ENCODE data around the gene FTHL17.

The FTHL17 gene

DNA sequence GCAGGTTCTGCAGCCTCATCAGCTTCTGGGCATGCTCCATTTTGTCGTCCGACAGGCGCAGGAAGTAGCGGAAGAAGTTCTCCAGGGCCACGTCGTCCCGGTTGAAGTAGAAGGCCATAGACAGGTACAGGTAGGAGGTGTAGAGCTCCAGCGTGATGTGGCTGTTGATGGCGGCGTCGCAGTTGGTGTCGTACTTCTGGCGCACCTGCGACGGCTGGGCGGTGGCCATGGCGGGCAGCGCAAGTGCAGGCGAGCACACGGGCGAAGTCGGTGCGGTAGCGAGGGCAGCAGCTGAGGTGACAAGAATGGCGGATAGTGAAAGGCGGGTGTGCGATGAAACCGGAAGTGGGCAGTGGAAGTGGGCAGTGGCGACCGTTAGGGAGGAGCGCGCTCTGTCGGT lies at the start of gene FTHL17:
Gene FTHL17, minus strand, starts transcription at position 317 of the 400 bp plus-strand sequence. Its CDS starts 88 bp downstream, at position 229.
- no peak for DNase-seq

DNA sequence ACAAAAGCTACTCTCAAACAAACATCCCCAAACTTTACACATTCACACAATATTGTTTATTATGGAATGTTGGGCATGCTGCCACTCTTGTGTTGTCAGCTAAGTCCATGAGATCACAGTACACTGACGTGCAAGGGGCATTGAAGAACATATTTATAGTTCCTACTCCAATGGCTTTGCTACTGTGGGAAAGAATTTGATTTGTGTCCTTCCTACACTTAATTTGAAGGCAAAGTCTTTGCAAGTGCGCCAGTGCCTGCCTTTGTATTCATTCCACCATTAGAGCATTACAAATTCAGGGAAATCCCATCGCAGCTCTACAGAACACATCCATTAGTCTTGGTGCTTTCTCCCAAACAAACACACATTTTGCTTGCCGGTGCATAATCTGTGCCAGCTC lies 45.4 kb upstream of the FTHL17 start:
- no peak for DNase-seq

DNA sequence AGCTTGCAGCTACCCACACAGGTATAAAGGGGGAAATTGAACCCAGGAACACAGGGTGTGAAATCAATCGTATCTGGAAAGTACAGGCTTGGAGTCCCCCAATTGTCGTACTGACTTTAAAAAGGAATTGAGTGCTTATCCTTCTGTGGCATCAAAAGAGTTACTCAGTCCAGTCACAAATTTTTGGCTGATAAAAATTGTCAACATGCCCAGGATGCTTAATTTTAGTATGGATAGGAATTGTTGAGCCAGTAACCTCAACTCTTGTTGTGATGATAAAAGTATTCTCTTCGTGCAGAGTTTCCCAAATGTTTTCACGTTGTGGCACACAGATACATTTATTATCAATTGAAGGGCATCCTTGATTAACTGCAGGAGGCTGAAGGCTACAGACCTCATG lies 43.6 kb upstream of the FTHL17 start:
- DNase-seq, result no peak

DNA sequence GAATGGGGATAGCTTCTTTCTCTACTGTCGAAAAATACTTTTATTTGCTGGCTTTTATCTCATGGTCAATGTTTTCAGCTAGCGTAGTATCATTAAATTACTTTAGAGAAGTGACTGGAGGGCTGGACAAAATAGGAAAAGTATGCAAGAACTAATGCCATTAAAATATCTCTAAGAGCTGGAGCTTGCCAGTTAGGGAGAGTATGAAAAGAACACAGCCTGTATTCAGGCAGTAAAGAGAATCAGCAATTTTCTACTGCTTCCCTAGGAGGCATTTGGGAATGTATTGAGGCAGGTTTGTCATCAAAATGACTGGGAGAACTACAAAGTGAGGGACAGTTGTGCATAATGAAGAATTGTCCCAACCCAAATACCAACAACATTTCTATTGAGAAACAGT lies 43.0 kb upstream of the FTHL17 start:
- DNase-seq, result no peak

DNA sequence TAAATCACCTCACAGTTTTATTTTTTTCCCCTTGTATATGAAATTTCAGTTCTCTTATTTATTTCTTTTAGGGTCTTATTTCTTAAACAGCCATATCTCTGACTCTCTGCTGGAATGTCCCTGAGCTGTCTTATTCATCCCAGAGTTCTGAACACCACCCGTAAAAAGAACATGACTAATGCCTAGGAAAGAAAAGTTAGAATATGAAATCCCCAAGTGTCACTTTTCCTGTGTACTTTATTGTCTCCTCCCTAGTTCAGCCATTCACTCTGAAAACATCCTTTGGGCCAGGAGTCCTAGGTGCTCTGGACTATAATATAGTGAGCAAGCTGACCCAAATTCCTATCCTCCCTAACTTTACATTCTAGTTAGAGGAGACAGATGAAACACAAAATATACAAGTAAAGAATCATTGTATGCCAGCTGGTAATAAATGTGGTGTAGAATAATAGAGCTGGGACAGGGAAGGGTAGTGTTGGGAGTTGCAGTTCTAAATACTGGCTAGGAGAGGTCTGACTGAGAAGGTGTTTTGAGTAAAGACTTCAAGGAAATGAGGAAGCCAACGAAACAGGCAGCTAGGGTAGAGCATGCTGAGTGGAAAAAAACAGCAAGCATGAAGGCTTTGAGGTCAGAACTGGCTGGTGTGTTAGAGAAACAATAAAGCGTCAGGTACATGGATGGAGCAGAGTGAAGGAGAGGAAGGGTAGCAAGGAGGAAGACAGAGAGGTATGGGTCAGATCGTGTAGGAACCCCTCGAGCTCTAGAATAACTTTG lies 40.6 kb upstream of the FTHL17 start:
- DNase-seq, result no peak

DNA sequence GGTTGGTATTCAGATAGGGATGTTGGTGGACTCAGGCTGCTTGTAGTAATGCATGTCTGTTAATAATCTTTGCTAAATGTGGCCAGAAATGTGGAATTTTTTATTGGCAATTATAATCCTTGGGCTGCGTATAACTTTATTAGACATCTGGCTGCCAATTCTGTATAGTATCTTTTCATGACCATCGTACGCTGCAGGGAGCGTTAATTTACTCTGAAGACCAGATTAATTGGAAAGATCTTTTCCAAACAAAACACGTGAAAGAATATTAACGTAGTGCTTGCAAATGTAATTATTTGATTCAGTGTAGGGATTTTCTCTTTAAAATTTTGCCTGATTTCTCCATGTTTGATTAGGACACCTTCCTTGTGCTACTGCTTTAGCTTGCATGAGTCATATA lies 38.8 kb upstream of the FTHL17 start:
- DNase-seq, result no peak

DNA sequence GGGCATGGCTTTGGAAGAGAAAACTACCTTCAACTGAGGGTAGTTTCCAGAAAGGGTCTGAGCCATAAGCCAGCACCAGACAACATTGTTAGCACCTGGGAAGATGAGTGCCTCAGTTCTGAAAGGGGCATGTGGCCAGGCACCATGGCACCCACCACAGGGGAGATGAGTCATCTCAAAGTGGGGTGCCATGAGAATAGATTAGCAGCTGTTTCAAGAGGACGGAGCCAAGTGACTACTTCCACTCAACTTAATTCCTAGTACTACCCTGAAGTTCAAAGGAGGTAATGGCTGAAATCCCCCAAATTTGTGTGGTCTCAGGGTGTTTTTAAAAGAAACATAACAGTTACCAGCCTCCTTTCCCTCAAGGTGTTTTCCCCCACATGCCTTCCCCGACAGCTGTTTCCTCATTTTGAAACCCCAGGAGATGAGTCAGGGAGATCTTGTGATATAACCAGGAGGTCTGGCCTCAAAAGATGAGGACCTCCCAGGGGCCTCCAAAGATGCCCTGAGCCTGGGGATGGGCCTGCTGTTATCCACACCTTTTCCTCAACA lies 27.8 kb upstream of the FTHL17 start:
- no peak for DNase-seq

DNA sequence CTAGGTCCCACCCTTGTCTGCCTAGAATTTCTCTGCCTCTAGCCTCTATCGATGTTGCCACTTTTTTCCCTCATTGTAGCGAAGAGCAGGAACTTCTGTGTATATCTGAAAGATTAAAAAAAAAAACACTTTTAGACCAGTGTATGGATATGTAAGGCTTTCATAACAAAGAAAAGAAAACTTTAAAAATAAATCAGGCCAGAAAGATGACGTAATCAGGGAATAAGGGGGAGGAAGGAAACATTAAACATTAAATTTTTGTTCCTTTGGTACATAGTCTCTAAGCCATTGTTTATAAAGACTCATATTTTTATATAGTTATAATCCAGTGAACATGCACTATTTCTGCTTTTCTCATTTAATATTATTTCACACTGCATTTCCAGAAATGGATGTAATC lies 26.2 kb upstream of the FTHL17 start:
- no peak for DNase-seq

DNA sequence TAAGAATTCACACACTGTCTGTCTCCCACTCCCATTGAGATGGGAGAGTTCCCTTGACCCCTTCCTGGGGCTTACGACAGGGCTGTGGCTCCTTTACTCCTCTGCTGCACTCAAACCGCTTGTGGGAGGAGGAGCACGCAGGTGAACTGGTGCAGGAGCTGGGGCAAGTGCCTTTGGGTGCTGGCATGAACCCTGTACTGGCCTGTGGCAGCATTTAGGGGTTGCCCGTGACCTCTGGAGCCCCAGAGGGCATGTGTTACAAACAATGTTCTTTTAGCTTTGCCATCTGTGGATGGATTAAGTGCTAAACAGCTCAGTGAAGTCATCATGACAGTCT lies 21.8 kb upstream of the FTHL17 start:
- DNase-seq, result no peak

DNA sequence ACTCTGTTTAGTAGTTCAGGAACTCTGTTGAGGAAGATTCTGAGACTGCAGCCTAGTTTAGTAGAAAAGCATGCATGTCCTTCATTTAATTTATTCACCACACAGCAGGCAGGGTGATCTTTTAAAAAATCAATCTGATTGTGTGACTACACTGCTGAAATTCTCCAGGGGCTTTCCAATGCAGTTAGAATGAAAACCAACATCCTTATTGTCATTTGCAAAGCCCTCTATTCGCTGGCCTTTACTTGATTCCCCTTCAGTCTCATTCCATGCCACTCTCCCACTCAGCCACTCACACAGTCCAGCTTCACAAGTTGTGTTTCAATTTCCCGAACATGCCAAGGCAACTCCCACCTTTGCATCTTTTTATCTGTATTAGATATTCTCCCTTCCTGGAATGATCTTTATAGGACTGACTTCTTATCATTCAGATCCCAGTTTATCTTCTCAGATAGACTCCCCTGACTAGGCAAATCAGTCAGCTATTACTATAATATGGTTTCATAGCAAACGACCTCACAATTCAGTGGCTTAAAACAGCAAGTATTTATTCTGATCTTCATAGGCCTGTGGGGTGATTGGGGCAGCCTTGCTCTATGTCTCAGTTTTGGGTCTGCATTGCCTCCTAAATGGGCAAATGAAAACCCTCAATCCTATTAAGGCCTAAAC lies 21.3 kb upstream of the FTHL17 start:
- no peak for DNase-seq

DNA sequence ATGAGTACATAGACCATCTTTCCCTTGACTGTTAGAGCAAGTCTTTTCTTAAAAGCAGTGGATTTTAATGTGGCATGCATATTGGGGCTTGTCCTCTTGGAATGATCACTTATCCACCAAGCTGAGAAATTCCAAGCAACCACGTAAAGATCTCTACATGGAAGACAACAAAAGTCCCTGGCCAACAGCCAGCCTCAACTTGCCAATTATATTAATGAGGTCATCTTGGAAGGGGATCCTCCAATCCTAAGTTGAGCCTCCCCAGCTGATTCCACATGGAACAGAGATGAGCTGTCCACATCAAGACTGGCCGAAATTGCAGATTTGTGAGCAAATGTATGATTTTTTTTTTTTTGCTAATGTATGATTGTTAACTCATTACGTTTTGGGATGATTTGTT lies 20.6 kb upstream of the FTHL17 start:
- DNase-seq, result no peak

DNA sequence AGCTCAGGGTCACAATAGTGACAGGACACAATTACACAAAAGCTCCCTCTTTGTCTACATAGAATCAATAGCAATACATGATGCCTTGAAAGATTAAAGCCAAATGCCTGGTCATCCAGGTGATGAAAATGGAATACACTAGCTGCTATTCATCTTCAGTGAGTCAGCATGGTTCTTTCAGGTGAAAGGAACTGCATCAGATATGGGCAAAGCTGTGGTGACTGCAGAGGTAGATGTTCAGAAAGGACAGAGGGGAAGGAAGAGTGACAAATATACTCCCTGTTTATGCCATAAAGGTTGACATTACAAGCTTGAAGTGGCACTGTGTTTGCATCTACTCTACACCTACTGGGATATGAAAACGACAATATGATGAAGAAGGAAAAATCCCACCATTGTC lies 20.0 kb upstream of the FTHL17 start:
- no peak for DNase-seq

DNA sequence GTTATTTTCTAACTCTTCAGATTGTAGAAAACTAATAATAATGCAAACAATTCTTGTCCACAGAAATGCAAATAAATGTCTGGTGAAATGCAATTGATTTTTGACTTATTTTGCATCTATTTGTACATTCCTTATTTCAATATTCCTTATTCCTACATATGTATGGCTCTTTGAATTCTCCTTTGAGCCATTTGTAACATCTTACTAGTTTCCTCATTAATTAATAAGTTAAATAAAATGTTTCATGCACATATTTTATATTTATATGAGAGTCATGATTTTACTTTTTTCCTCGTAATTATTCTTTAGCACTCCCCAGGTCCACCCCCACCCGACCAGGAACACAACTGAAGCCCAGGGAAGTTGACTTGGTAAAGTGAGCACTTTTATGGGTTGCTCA lies 2.7 kb upstream of the FTHL17 start:
- no peak for DNase-seq

DNA sequence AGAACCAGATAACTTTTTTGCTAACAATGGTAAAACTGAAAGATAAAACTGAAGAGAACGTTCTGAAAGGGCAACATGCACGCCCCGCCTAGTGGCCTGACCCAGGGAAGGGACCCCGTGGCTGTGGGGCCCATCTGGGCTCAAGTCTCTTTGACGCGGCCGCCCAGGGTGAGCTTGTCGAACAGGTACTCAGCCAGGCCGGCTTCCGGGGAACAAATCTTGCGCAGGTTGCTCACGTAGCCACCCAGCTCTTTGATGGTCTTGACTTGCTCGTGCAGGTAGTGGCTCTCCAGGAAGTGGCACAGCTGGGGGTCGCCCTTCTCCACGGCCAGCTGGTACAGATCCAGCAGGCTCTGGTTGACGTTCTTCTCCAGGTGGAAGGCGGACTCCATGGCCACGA lies 579 bp downstream of the FTHL17 start:
- DNase-seq, result no peak

DNA sequence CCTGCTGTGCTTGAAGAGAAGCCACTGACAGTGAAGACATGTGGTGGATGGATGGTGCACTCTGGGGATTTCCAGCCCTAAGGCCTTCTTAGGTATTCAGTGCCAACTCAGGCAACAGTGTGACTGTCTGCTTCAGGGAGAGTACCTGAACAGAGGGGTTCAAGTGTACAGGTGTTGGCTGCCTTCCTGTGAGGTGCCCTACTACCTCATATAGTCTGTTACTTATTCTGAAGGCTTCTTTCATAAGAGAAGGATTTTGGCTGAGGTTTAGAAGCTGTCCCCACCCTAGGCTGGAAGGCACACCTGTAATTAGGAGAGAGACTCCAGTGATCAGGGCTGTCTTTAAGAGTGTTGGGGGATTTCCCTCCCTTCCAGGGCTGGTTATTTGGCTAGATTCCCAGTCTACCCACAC lies 1.8 kb downstream of the FTHL17 start:
- no peak for DNase-seq

DNA sequence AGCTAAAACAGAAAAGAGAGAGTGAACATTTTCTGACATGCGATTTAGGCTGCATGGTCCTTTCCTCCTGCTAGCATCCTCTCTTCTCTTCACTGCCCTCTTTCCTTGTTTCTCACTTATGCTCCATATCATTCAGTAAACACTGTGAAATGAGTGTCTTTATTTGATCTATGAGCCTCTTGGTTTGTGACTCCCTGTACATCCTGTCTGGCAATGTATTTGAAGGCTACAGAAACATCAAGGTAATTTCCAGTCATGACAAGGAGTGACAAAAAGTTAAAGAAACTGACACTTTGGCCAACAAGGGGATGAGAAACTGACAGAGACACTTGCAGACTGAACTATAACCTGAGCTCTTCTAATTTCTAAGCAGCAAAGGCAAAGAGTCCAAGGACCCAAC lies 8.7 kb downstream of the FTHL17 start:
- no peak for DNase-seq

DNA sequence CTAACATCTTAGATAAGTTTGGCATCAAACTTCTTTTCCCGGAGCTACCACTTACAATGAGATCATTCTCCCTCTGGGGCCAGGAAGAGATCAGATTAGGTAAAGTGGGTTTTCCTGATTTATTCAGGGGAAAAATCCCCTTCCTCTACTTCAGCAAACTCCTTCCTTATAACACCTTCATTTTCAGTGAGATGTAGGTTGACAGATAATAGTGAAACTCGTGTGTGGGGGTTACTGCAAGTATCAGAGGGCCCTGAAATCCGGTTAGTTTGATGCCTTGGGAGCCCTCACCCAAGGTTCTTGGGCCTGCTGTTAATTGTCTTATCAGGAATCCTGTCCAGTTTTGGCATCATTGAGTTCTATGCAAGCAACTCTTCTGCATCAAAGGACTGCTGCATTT lies 10.8 kb downstream of the FTHL17 start:
- no peak for DNase-seq

DNA sequence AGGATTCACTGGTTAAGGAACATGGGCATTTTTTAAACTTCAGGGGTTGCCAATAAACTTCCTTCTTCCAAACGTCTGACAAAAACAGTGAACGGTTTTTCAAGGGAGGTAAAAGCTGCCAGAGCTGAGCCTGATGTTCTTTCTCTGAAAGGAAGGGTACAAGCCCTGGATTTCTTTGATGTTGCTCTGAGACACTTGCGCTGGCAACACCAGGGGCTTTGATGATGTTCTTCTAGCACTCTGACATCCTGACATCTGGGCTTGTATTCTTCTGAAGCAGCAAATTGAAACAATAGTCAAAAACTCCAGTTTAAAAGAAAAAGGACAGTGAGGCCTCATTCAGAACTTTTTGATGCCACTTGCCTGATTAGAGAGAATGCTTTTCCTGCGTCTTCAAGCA lies 11.8 kb downstream of the FTHL17 start:
- DNase-seq, result no peak

DNA sequence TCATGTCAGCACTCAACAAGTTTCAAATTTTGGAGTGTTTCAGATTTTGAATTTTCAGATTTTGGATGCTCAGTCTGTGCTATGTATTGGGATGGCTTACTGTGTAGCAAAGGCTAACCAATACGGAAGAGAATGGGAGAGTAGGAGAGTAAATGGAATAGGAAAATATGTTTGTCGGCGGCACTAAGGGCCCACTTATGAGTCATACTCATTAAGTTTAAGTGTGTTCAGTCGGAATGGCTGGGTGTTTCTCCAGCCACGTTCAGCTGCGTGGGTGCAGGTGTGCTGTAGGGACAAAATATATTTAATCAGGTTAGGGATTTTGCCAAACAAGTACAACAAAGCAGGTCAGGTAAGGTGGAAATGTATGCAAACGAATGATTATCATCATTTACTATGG lies 13.6 kb downstream of the FTHL17 start:
- DNase-seq, result no peak

DNA sequence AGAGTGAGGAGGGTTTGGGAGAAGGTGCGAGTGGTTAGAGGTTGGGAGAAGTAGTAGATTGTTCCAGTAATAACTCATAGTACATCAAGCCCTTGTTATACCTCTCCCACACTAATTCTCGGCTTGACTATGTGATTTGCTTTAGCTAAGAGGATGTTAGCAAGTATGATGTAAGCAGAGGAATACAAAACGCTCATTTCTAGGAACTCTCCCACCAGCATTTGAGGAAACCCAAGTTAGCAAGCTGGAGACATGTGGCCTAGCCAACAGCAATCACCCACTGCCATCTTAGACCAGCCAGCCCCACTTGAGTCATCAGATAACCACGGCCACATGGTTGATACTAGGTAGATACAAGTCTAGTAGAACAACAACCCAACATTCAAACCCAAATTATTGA lies 14.2 kb downstream of the FTHL17 start:
- DNase-seq, result no peak

DNA sequence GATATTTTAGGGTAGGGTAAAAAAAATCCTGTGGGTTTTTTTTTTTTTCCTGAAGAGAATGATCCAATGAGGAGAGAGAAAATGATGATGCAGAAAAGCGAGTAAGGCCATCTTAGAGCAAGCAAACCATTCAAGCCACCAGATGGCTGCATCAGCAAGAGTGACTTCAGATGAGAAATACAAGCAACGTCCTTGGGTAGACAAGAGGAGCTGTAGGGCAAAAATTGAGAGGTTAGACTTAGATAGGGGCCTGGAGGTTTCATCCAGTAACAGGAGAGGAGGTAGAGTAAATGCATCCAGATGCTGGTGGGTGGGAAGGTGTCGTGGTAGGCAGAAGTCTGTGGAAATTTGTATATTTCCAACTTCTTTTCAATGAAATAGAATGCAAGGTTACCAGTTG lies 14.6 kb downstream of the FTHL17 start:
- DNase-seq, result no peak

DNA sequence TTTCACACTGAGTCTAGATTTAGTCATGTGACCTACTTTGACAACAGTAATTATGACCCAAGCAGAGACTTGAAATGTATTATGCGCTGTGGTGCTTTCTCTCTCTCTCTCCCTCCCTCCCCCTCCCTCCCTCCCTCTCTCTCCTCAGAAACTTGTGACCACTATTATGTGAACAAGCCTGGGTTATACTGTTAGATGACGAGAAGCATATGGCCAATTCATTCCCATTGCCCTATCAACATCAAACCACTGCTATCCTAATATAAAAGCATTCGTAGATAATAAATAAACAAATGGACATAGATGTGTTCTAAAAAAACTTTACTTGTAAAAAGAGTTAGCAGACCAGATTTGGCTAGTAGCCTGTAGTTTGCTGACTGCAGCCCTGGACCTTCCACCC lies 18.2 kb downstream of the FTHL17 start:
- DNase-seq, result no peak

DNA sequence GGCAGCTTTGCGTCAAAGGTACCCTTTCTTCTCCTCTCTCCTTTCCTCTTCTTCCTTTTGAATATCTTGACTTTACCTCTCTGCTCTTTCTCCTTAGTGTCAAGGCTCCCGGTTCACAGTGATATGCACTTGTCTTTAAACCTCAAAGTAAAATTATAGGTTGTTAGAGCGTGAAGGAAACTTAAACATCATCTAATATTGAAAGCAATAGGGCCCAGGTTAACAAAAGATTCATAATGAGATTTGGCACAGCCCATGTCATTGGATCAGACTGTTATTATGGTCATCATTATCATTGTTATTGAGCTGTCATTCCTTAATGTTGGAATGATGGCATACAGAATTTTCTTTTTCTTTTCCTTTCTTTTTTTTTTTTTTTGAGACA lies 32.5 kb downstream of the FTHL17 start:
- no peak for DNase-seq

DNA sequence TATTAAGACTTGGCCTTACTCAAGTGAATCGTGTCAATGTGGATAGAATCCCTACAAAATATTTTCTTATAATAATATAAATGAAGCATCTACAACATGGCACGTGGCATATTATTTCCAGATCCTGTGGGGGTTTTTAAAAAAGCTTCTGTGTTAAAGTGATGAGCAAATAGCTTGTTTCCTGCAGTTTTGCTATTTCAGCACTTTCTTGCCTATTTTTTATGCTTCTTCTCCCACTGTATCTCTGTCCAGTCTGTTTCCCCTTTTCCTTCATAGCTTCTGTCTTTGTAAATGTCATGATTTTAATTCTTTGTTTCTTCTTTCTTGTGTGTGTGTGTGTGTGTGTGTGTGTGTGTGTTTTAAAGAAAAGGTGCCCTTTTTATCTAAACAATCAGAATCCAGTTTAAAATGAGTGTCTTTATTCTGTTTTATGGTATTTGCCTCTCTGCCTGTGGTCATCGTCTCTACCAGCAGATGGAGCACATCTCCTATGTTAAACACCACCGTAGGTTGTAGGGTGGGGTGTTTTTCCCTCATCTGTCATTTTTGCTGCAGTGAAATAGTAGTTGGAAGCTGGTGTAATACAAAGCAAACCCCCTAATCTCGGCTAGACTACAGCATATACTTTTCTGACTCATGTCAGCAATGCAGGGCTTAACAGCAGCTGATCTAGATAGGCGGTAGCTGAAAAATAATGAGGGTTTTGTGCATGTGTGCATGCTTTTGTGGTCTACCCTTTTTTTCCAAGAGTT lies 33.1 kb downstream of the FTHL17 start:
- DNase-seq, result peak; percentile 21
